NCI-H1417 treated with DMSO at 0.1 percent for 48 hours (cell line): ENCODE data around the gene H6PD.

ENCODE experiments used
- DNase-seq: peaks from one replicate; lab custom pipeline; 2025; lab: John Stamatoyannopoulos, UW

The H6PD gene

DNA sequence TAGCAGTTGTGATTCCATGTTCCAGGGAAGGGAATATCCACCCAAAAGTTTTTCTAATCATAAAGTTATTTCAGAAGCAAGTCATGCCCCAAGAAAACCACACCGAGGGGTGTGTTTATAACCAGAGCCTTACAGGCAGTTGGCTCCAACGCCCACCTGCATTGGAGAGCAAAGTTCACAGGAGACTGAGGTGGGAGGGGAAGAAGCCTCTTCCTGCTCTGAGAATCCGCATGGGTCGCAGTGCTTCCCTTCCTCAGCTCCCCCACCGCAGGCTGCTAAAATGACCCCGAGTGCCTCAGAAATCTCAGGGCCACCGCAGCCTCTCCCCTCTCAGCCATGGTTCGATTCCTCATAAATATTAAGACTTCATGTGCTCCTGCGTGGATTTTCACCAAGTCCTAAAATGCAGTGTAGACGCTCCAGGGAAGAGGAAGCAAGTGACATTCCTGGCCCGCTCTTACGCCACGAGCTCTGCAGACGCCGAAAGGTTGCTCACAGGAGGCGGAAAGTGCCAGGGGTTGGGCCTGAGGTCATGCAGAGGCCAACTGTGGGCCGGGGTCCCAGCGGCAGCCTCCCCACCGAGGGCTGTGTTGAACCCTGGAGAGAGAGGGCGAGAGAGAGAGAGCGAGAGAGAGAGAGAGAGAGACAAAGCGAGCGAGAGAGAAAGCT, 44.7 kb downstream of the H6PD start:
- DNase-seq = no peak

DNA sequence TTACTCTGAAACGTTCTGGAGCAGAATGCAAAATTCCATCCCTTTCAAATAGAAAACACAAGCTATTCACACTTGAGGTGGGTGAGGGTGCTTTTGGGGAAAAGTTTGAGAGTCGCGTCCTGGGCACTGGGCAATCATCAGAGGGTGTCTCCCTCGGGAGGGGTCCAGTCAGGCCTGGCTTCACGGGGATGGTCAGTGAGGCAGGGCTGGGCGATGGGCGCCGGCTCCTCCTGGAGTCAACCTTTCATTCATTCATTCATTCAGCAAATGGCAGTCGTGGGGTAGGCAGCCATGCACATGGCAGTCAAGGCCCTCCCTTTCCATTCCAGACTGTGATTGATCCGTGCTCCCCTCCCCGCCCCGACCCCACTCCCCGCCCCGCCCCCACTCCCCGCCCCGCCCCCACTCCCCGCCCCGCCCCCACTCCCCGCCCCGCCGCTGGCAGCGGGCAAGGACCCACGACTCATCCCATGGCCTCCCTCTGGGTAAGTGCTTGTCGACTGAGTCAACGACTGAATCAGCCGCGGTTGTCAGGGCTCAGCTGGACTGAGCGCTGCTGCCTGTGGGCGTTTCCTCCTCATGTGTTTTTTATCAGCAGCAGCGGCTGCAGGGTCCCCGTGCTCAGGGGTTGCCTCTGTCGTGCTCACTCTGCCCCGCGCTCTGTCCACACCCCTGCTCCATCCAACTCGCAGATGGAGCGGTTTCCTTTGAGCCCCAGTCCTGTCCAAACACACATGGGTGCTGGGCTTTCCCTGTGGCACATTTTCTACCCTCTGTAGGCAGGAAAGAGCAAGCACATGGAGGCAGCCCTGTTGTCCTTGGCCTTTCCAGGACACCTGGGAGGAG, 45.7 kb downstream of the H6PD start:
- no peak for DNase-seq

DNA sequence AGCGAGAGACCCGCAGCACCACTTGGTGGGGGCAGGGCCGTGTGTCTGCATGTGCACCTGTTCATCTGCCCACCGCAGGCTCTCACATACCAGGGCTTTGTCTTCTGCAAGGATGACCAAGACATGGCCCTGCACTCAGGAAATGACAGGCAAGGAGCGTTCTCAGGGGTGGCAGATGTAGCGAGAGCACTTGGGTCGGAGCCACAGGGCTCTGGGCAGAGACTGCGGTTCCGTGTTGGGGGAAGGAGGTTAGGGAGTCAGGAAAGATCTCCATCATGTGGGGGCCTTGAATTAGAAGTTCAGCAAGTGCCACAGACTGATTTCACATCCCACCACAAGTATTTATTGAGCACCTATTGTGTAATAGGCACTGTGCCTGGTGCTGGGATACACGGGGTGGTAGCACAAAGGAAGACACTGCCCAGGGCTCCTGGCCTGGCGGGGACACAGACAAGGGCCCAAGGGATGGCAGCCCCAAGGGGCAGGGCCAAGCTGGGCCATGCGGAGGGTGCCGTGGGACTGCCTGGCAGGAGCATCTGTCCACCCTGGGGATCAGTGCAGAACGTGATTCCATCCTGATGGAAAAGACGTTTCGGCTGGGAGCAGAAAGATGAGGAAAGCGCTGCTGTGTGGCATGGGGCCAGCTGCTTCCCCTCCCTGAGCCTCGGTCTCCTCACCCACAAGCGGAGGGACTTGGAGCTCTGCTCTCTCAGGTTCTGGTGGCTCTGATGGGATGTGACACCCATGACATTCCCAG, 46.7 kb downstream of the H6PD start:
- DNase-seq = no peak

DNA sequence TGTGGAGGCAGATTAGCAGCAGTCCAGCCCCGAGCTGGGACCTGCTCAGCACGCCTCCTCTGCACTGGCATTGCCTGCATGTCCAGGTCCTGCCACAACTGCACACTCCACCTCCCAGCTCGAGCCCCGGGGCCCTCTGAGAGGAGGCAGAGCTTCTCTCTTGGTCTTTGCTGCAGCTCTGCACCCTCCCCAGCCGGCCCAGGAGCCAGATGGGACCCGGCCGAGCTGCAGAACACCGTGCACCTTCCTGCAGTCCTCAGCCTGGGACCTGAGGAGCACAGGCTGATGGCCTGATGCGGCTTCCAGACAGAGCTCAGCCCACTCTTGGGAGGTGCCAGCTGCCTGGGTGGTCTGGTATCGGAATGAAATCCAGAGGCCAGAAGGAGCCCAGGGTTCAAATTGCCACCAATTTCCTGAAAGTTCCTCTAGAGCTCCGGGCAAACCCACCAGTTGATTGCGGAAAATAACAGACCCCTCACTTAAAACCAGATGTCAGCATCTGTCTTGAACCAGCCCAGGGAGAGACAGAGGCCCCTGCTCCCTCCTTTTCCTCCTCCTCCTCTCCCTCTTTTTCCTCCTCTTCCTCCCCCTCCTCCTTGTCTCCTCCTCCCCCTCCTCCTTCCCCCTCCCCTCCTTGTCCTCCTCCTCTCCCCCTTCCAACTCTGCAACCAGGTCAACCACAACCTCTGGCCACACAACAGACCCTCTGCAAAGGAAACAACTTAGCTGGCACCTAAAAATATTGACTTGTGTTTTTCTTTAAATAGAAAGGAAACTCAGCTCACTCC, 47.5 kb downstream of the H6PD start:
- no peak for DNase-seq

DNA sequence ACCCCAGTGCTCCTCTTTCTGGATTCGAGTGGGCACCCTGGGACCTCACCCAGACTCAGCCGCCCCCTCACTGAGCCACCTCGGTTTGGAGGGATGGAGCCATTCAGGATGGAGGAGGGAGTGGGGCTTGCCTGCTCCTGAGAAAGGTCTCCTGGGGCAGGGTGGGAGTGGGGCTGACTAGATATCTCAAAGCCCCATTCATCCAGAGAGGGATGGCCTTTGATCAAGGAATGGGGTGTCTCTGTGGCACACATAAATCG, 48.1 kb downstream of the H6PD start:
- DNase-seq = no peak

DNA sequence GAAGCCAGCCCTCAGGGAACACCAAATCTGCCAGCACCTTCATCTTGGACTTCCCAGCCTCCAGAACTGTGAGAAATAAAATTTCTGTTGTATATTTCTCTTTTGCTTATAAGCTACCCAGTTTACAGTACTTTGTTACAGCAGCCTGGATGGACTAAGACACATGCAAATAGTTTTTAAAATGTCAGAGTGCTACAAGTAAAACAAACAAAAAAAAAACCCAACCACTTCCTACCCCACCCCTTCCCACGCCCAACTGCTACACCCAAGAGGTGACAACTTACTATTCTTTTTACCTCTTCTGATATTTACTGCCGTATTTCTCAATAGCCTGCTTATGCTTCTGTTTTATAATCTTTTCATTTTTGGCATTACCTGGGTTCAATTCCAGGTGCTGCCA, 49.5 kb downstream of the H6PD start:
- DNase-seq = no peak

DNA sequence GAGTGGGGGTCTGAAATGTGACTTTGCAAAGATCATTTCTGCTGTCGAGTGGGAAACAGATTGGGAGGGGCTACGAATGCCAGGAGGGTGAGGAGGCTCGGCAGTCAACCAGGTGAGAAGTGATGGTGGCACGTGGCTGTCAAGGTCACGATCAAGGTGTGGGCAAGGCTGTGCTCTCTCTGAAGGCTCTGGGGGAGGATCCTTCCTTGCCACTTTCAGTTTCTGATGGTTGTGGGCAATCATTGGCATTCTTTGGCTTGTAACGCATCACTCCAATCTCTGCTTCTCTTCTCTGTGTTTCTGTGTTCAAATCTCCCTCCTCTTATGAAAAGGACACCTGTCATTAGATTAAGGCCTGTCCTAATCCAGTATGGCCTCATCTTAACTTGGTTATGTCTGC, 52.0 kb downstream of the H6PD start:
- no peak for DNase-seq

DNA sequence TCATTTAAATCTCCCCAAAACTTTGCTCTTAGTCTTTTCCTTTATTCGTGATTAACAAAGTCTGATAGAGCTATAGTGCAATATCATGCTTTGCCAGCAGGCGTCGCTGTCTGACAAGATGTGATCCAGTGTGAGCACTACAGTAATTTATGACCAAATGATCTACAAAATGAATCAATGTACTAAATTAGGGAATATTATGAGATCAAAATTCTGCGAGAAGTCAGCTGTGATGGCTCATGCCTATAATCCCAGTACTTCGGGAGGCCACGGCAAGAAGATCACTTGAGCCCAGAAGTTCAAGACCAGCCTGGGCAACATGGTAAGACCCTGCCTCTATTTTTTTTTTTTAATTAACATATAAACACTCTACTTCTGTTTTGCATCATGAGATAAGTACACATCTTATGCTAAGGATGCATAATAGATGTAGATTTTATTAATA, 54.5 kb downstream of the H6PD start:
- no peak for DNase-seq

DNA sequence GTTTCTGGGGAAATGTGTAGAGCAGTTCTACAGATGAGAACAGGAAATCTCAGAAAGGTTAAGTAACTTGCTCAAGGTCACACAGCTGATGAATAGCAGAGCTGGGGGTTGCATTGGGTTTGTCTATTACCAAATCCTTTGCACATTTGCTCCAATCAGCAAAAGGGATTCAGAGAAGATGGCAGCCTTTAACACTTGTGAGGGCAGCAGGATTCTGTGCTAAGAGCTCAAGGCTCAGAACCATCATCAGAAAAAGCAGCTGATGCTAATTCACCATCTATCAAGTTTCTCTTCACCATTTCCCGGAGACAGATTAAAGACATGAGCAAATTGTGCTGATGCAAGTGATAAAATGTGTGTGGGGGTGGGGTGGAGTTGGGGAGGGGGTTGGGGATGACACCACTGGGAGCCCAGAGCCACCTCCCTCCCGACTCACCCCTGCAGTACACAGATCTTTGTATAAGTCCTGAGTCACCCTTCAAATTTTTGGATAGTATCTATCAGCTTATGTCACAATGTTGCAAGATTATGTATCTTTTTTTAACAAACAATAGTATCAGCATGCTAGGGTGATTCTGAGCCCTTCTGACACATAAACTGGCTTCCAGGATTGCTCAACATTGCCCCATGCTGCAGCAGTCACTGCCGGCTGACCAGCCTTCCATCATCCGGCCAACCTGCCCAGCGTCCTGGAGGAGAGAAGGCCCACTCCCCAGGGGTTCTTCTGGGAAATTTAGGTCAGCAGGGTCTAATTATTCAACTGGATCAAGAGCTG, 55.3 kb downstream of the H6PD start:
- DNase-seq = no peak

DNA sequence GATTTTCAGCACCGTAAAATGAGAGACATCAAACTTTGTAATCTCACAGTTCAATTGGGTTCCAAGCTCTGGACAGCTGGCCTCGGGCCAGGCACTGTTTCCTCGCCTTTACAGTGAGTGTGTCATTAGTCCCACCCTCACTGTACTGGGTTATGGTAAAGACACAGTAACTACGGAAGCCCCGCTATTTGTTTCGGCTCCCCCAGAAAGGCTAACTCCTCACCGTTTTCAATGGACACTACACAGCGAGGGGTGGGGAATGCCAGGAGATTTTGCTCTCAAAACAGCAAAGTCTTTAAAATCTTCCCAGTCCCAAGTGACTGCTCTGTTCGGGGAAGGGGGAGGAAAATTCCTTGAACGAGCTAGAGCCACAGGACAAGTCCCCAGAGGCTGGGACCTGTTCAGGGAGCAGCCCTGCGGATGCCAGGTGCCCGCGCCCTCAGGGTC, 57.4 kb downstream of the H6PD start:
- DNase-seq = no peak

DNA sequence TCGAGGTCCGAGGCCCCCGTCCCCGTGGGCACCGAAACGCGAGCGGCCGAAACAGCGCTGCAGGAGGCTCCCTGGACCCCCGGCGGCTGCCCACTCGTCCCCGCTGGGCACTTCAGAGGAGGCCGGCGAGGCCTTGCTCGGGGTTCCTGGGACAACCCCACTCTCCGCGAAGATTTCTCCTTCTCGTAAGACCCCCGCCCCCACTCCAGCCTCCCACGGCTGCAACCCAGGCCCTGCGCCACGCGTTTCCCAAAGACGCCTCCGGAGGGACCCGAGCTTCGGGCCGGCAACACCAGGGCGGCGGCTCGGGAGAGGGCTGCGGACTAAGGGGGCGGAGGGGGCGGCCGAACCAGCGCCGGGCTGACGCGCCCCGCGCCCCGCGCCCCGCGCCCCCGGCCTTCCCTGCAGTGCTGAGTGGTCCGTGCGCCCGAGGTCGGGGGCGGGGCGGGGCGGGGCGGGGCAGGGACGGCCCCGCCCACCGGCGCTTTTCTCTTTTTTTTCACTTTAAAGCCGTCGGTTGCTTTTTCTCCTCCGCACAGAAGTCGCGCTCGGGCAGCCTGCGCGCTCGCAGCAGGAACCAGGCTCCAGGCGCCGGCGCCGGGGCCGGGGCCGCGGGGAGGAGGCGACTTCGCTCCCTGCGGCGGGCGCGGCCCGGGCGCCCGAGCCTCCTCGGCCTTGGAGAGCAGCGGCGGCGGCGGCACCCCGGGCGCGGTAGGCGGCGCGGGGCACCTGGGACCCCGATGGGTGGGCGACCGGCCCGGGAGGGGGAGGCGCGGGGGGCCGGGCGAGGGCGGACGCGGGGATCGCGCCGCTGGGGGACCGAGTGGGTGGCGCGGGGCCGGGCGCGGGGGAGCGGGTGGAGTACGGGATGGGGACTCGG, 58.0 kb downstream of the H6PD start, which contains the start of gene SPSB1:
Gene SPSB1, plus strand, starts transcription at position 534 of the 880 bp plus-strand sequence. CDS start 62,998 bp downstream, outside the sequence.
- no peak for DNase-seq

DNA sequence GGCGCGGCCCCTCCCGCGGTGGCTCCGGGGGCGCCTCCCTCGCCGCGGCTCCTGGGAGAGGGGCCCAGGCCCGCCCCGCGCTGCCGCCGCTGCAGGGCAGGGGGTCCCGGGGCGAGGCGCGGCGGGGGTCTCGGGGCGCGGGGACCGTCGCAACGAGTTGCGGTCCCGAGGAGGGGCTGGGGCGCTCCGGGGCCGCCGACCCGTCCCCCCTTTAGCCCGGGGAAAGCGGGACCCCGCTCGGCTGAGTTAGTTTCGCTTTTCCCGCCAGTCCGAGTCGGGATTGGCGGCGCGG, 58.6 kb downstream of the H6PD start:
- no peak for DNase-seq

DNA sequence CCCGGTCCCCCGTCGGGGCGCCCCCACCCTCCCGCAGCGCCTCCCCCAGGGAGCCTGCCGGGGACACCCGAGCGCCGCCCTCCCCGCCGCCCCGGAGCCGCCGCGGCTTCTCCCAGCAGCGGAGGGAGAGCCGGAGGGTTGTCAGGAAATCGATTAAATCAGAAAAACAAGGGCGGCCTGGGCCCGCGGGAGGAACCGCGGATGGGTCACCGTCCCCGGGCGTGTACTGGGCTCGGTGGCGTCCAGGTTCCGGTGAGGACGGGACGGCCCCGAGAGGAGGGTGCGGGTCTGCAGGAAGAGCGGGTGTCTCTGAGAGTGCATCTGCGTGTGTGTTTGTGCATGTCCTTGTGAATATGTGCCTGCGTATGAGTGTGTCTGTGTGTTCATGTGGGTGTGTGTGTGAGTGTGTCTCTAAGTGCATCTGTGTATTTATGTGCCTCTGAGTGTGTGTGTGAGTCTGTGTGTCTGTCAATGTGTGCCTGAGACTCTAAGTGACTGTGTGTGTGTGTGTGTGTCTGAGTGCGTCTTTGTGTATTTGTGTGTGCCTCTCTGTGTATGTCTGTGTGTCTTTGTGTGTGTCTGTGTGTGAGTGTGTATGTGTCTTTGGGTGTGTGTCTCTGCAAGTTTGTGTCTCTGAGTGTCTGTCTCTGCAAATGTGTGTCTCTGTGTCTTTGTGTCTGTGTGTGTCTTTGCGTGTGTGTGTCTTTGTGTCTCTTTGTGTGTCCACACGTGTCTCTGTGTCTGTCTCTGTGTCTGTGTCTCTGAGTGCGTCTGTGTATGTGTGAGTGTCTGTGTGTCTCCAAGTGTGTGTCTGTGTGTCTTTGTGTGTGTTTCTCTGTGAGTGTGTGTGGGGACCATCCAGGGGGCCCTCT, 59.2 kb downstream of the H6PD start:
- no peak for DNase-seq

DNA sequence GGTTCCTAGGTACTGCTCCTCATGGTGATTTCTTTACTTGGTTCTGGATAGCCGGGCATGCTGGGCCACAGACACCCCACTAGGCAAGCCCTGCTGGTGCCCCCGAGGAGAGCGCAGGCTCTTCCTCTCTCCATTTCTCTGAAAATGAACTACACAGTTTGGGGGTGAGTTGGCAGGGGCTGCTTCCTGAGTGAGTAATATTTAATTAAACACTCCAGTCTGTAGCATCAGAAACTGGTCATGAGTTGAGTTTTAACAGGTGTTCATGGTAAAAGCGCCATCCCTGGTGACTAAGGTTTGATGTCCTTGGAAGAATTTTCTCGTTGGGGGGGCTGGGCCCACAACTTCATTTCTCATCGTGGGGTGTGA, 59.8 kb downstream of the H6PD start:
- DNase-seq = no peak

DNA sequence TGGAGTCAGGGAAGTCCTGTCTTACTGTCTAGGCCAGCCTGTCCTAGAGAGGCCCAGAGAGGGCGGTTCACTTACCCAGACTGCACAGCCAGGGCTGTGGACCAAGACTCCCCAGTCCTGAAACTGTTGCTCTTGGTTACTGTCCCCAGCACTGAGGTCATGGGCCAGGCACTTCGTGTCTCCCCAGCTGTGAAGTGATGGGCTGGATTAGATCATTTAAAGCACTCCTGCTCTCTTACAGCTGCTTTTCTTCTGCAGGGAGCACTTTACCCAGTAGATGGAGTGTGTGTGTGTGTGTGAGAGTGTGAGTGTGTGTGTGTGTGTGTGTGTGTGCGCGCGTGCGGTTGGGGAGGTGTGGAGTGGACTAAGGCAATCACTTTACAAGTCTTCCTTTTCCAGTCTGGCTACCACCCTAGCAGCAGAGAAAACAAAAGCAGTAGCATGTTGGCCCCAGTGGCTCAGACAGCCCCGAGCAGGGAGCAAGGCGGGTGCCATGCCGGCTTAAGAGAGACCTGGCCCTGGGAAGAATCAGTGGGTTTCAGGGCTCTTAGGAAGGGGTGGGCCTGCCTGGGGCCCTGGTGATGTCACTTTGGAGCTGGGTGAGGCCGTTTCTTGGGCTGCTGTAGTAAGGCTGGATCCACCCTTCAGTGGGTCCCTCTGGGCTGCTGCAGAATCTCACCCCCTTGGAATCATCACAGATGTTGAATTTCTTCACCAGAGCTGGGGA, 60.5 kb downstream of the H6PD start:
- DNase-seq = no peak

DNA sequence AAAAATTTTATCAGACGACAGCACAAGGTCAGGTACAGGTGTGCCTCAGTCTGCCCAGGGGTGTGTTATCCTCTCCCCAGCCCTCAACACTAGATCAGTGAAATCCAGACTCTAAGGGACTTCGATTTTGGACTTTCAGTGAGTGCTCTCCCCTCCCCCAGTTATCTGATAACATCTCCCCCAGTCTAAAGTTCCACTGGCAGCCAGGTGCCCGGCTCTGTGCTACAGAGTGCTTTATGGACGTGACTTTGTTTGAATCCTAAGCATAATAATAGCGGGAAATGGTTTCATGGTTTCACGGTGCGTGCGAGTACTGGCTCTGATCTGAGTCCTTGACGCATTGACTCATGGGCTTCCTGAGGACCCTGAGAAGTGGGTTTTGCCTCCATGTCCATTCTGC, 61.3 kb downstream of the H6PD start:
- no peak for DNase-seq

DNA sequence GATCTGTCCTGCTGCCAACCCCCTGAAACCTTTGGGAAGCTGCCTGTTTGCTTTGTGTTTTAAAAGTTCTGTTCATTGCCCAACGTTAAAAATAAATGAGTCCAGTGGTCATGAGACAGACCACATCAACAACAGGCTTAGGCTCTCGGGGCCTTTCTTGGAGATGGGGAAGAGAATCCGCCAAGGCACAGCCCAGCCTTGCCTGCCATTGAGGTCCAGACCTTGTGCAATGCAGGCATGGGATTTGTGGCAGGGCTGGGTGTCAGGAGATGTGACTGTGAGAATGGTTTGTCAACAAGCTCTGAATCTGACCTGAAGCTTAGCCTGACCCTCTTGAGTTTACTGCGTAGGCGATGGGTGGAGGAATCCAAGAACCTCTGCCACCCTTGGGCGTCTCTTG, 62.3 kb downstream of the H6PD start:
- no peak for DNase-seq

DNA sequence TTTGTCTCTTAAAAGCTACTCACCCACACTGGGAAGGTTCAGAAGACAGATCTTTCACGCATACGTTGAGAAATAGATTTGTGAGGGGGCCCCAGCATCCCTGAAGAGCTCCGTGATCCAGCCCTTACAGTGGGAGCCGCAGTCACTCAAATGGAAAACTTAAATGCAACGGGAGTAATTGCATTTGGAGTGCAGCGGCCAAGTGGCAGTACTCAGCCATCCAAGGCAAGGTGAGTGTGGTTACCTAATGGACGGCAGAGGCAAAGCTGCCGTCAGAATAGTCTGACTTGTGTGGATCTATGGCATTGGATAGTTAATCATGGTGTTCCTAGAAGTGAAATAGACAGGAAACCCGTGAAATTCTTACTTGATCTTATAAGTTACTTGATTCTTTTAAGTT, 63.3 kb downstream of the H6PD start:
- DNase-seq = no peak

DNA sequence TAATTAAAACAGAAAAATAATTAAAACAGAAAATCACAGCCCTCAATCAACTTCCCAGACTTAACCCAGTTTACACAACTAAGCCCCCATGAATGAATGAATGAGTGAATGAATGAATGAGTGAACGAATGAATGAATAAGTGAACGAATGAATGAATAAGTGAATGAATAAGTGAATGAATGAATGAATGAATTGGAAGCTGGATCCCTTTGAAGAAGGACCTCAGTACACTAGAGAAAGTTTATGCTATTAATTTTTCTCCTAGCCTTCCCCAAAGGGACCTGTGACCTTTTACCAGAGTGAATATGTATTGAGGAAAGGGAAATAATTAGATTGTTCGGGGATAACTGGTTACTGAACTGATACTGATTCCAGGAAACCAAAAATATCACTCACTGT, 63.7 kb downstream of the H6PD start:
- no peak for DNase-seq
